HG03064 (cell line): ENCODE results near the gene RAB14.

Experiments used
- ATAC-seq: cut with Tn5 transposase; IDR thresholded peaks from one replicate; pipeline ENCODE4 v1.9.1; 2021; ENCODE audit warnings: low read depth; ENCODE audit not compliant: unreplicated experiment

The RAB14 gene

GRCh38 chr9:121201738-121202533, at the start of gene RAB14:
Gene RAB14 (minus strand): TSS chr9:121201869. CDS start chr9:121193412, 8,457 bp downstream.
- ATAC-seq: peak; percentile 72

GRCh38 chr9:121249563-121249962, 47.9 kb upstream of the RAB14 start:
- no peak for ATAC-seq

GRCh38 chr9:121246821-121247561, 45.3 kb upstream of the RAB14 start:
- ATAC-seq: no peak

- no peak for ATAC-seq
These were observed 41.3 kb upstream of the RAB14 start for GRCh38 chr9:121242959-121243346.

- no peak for ATAC-seq
These were observed 40.7 kb upstream of the RAB14 start for GRCh38 chr9:121242219-121242958.

- no peak for ATAC-seq
These were observed 38.9 kb upstream of the RAB14 start for GRCh38 chr9:121240472-121241135.

GRCh38 chr9:121239851-121240250, 38.2 kb upstream of the RAB14 start:
- ATAC-seq: no peak

- ATAC-seq: no peak
These were observed 37.4 kb upstream of the RAB14 start for GRCh38 chr9:121239071-121239470.

- ATAC-seq: no peak
These were observed 36.2 kb upstream of the RAB14 start for GRCh38 chr9:121237916-121238315.

- no peak for ATAC-seq
These were observed 33.8 kb upstream of the RAB14 start for GRCh38 chr9:121235512-121235911.

GRCh38 chr9:121234832-121235161, 33.1 kb upstream of the RAB14 start:
- ATAC-seq: no peak

- ATAC-seq: no peak
These were observed 32.5 kb upstream of the RAB14 start for GRCh38 chr9:121233906-121234831.

- ATAC-seq: no peak
These were observed 30.6 kb upstream of the RAB14 start for GRCh38 chr9:121232251-121232650.

GRCh38 chr9:121230256-121230655, 28.6 kb upstream of the RAB14 start:
- no peak for ATAC-seq

GRCh38 chr9:121227862-121228261, 26.2 kb upstream of the RAB14 start:
- no peak for ATAC-seq

GRCh38 chr9:121226175-121226574, 24.5 kb upstream of the RAB14 start:
- ATAC-seq: no peak

- ATAC-seq: no peak
These were observed 23.6 kb upstream of the RAB14 start for GRCh38 chr9:121225240-121225639.

- ATAC-seq: no peak
These were observed 21.0 kb upstream of the RAB14 start for GRCh38 chr9:121222524-121223171.

- ATAC-seq: no peak
These were observed 20.0 kb upstream of the RAB14 start for GRCh38 chr9:121221664-121222055.
